GM18507 (cell line): Measurements from ENCODE around the gene MAL.
"Not testable (repeated sequence)": the region's sequence is repeated elsewhere in the genome, so short reads cannot be mapped to it uniquely, and the experiment has no call there.

Source experiments
- DNase-seq: peaks from one replicate; pipeline ENCODE4 v3.0.0; 2011; ENCODE audit warnings: low read depth; ENCODE audit not compliant: insufficient read length; ENCODE audit errors: extremely low spot score
- FAIRE-seq: peaks from 2 replicates; lab custom pipeline; 2011; peaks lifted over from hg19 to GRCh38; lab: Jason Lieb, UNC

Gene MAL

GRCh38 chr2:95074663-95075439 lies 49.3 kb downstream of the MAL start:
- no peak for DNase-seq
- no peak for FAIRE-seq

- FAIRE-seq (no peak), DNase-seq (no peak)
Observed at GRCh38 chr2:95075440-95076132, 50.1 kb downstream of the MAL start.

GRCh38 chr2:95076705-95077529 lies 51.4 kb downstream of the MAL start:
- DNase-seq (peak; percentile 52), FAIRE-seq (peak; percentile 72)

GRCh38 chr2:95077530-95077825 lies 52.0 kb downstream of the MAL start:
- DNase-seq (no peak), FAIRE-seq (no peak)

GRCh38 chr2:95077861-95078603 lies 52.5 kb downstream of the MAL start:
- FAIRE-seq (no peak), DNase-seq (no peak)

GRCh38 chr2:95079199-95079683 lies 53.7 kb downstream of the MAL start:
- DNase-seq (no peak), FAIRE-seq (no peak)

GRCh38 chr2:95082477-95082876 lies 57.0 kb downstream of the MAL start:
- FAIRE-seq, result no peak

GRCh38 chr2:95086017-95086416 lies 60.5 kb downstream of the MAL start:
- no peak for FAIRE-seq
- DNase-seq, result no peak

More at GRCh38 chr2:95082477-95082876, 57.0 kb downstream of the MAL start:
- DNase-seq, result no peak

- FAIRE-seq, result no peak
Observed at GRCh38 chr2:95087379-95087778, 61.9 kb downstream of the MAL start.

GRCh38 chr2:95091885-95092555 lies 66.5 kb downstream of the MAL start:
- no peak for FAIRE-seq
- no peak for DNase-seq

More at GRCh38 chr2:95087379-95087778, 61.9 kb downstream of the MAL start:
- DNase-seq, result no peak

- FAIRE-seq, DNase-seq: not testable (repeated sequence)
Observed at GRCh38 chr2:95098273-95098672, 72.8 kb downstream of the MAL start.

GRCh38 chr2:95099910-95100309 lies 74.4 kb downstream of the MAL start:
- no peak for DNase-seq
- no peak for FAIRE-seq
